DOHH2 (cell line): ENCODE measurements around the gene OCLN.
"Not testable (repeated sequence)": the region's sequence is repeated elsewhere in the genome, so short reads cannot be mapped to it uniquely, and the experiment has no call there.

Experiments
- CTCF ChIP-seq: fragments of 200-600 bp; sonication (generic); IDR thresholded peaks from one replicate; pipeline ENCODE4 v1.5.1; 2014; ENCODE audit warnings: antibody characterized with exemption, mild to moderate bottlenecking, low read depth, low read length; ENCODE audit not compliant: poor library complexity, severe bottlenecking
- EZH2phosphoT487 ChIP-seq: fragments of 200-600 bp; sonication (generic); IDR thresholded peaks from 2 replicates; pipeline ENCODE4 v1.6.1; 2017; ENCODE audit warnings: borderline replicate concordance, mild to moderate bottlenecking, antibody characterized with exemption, low read length, moderate library complexity, mixed read lengths

- not testable (repeated sequence) for TF ChIP-seq CTCF, EZH2phosphoT487
Observed at GRCh38 chr5:69453487-69453886, 39.1 kb upstream of the OCLN start.
